ENCODE results near the gene PEX16.

PEX16 gene

DNA sequence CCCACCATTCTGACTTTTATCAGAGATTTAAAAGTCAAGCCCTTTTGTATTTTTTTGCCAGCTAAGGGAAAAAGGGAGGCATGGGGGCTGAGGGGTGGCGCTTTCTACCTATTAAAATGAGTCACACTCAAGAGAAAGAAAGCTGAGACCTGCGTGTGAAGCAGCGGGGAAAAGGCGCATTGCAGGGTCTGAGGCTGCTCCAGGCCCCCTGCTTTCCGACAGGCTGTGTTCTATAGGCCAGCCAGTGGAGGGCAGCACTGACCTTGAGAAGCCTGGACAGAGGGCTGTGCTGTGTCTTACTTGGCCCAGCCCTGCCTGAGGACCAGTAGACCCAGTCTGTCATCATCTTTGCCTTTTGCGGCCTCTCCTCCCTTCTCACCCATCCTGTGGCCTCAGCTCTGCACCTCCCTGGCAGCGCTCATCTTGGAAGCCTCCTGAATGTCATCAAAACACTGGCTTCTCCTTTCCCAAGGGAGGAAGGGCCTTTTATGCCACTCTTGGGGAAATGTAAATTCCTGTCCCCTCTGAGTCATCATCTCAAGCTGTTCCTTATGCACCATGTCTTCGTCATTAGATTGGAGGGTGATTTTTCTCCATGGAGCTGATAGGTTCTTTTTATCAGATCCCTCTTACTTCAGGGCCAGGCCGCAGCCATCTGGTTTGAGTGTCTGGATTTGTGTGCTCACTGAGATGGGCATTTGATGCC, 44.9 kb downstream of the PEX16 start:
- DNase-seq: peak; percentile 86

DNA sequence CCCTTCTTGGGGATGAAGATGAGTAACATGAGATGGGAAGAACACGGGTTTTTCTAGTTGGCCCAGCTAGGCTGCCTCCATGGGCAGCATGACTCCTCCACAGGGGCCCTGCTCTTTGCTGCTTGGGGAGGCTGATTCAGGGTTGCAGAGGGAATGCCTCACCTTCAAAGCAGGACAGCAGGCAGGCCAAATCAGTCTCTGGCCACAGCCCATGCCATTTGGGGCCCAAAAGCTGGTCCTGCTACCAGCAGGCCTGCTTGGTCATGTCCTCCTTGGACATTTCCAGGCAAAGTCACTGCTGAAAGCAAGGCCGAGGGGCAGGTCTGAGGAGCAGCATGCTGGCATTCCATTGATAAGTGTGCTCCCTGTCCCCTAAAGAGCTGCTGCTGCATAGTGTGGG, 46.0 kb downstream of the PEX16 start:
- no peak for DNase-seq

DNA sequence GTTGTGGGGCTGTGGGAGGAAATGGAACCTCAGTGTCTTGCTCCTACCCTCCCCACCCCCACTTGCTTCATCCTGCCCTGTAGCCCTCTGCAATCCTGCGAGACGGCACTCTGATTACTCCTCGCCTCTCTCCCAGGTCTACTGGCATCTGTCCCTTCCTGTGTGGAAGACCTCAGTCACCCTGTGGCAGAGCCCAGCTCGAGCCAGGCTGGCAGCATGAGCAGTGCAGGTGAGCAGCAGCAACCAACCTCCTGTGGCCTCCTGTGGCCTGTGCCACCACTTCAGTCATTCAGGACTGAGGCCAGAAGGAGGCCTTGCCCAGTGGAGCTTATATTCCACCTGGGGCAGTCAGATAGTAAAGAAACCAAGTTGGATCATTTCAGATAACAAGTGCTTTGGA, 47.0 kb downstream of the PEX16 start:
- no peak for DNase-seq

DNA sequence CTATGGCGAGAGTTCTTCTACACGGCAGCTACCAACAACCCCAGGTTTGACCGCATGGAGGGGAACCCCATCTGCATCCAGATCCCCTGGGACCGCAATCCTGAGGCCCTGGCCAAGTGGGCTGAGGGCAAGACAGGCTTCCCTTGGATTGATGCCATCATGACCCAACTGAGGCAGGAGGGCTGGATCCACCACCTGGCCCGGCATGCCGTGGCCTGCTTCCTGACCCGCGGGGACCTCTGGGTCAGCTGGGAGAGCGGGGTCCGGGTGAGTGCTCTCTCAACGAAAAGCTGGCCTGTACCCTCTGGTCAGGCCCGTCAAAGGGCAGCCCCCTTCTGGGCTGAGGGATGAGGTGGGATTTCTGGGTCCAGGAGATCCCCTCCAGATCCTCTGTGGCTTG, 48.1 kb downstream of the PEX16 start:
- DNase-seq: no peak

DNA sequence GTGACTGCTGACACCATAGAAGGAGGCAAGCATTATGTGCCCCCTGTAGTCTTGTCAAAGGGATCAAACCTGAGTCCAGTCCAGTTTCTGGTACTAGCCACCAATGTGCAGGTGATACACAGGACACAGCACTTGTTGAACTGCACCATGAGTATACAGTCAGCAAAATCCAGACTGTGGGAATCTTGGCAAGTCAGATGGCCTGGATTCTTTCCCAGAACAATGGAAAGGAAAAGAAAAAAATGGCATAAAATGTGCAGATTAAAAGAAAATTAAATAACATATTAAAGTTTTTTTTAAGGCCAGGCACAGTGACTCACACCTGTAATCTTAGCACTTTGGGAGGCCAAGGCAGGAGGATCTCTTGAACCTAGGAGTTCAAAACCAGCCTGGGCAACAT, 53.6 kb downstream of the PEX16 start:
- no peak for DNase-seq

DNA sequence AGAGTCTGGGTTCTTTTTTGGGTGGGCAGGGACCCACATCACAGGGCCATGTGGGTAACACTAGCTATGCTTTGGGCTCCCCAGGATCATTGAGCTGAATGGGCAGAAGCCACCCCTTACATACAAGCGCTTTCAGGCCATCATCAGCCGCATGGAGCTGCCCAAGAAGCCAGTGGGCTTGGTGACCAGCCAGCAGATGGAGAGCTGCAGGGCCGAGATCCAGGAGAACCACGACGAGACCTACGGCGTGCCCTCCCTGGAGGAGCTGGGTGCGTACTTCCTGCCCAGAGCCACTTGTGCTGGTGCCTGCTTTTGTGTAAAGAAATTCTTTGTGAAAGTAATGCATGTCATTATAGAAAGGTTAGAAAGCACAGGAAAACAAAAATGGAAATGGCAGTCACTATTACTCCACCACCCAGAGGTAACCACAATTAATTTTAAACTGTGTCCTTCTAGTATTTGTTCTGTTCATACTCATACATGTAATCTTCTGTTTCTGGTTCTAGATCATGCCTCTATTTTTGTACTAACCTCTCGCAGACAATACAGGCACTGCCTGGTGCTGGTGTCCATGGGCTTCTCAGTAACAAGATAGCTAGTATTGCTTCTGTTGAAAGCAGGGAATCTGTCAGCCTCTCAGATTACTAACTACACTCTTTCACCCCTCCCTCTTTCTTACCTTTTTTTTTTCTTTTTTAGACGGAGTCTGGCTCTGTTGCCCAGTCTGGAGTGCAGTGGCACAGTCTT, 56.7 kb downstream of the PEX16 start:
- no peak for DNase-seq

DNA sequence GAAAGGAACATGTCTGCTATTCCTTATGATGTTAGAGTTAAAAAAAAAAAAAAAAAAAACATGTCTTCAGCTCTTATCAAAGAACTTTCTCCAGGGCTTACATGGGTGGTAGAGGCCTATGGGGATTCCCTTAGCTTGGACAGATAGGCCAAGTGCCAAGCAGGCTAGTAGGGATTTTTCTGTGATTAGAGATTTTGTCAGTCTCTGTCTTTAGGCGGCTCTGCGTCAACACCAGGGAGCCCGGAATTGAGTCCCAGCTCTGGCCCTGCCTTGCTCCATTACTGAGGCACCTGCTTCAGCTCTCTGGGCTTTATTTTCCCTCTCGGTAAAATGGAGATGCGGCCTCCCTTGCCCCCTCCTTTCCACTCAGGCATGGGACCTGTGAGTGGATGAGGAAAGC, 57.3 kb downstream of the PEX16 start:
- no peak for DNase-seq
